ENCODE results near the gene PSMC6. TPM values are rescaled to one million over a fixed set of nuclear protein-coding genes. Genes with fewer than 3 reads are reported as not detected.

The PSMC6 gene
- total RNA-seq, 3 donors from 2014 or later (not counting 1 experiment from before 2014, with no cell fraction given), result 148 to 160 (median 159) TPM

DNA sequence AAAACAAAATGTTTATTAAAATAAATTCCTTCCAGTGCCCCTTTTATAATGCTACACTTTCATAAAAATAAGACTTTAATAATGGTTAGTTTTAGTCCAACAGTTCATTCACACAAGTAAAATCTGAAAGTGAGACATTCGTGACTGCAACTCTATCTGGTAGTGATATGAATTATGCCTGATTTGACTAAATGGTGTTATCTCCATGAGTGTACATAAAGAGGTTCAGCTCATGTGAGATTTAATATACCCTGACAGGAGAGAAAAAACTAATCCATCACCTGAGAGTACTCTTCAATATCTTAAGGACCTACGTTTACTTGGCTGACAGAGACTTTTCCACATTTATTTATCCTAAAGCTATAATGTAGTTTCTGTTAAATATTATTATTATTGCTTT is 45.7 kb upstream of the PSMC6 start:
- Histone ChIP-seq H3K9me3 (ENCODE audit: control insufficient read depth, insufficient read depth, low read length) (no peaks in the 10 kb centered on the region), H3K36me3 (ENCODE audit: control insufficient read depth, insufficient read depth, low read length) (peaks cover 31% of the 10 kb centered on the region), H3K4me3 (ENCODE audit: low read length) (no peak overlapping the region), H3K4me1 (ENCODE audit: control insufficient read depth, insufficient read depth, low read length) (no peaks in the 10 kb centered on the region), H3K27ac (ENCODE audit: low read length) (no peak overlapping the region), H3K27me3 (ENCODE audit: control insufficient read depth, insufficient read depth, low read length) (no peaks in the 10 kb centered on the region)
- intact Hi-C loops (cut with micrococcal nuclease), result no loop called here
- Mint-ChIP-seq H3K4me1 (no peaks in the 10 kb centered on the region), H3K36me3 (no peaks in the 10 kb centered on the region), H3K9me3 (no peaks in the 10 kb centered on the region), H3K27me3 (ENCODE audit: low read depth in 2 of 2) (no peaks in the 10 kb centered on the region), H3K4me3 (no peak overlapping the region), H3K27ac (no peak overlapping the region)
- DNase-seq, result no peak
- no peak for ATAC-seq
- TF ChIP-seq, protein P1, sequence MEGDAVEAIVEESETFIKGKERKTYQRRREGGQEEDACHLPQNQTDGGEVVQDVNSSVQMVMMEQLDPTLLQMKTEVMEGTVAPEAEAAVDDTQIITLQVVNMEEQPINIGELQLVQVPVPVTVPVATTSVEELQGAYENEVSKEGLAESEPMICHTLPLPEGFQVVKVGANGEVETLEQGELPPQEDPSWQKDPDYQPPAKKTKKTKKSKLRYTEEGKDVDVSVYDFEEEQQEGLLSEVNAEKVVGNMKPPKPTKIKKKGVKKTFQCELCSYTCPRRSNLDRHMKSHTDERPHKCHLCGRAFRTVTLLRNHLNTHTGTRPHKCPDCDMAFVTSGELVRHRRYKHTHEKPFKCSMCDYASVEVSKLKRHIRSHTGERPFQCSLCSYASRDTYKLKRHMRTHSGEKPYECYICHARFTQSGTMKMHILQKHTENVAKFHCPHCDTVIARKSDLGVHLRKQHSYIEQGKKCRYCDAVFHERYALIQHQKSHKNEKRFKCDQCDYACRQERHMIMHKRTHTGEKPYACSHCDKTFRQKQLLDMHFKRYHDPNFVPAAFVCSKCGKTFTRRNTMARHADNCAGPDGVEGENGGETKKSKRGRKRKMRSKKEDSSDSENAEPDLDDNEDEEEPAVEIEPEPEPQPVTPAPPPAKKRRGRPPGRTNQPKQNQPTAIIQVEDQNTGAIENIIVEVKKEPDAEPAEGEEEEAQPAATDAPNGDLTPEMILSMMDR (IDR thresholded peaks at IDR 0.05), result no peak
- WGBS (ENCODE audit: insufficient coverage), result 100% methylated on average over 1 of the region's 2 CpGs

DNA sequence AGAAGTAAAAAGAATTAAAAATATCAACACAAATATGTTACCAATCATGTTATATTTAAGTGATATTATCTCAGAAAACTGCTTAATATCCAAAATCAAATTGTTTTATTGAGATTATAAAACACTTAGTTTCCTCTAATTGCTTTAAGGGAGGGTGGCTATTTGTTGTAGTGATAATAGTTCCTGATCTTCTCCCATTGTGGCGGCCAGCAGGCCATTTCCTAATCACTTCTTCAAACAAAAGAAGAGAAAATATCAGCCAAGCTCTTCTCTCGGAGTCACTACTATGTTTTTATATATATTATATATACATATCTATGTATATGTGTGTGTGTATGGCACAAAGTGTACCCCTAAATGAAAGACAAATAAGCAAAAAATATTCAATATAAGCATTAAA is 43.1 kb upstream of the PSMC6 start:
- no peak overlapping the region for H3K27ac Mint-ChIP-seq
- intact Hi-C loops (cut with micrococcal nuclease), result no loop called here
- Histone ChIP-seq H3K4me3 (ENCODE audit: low read length) (no peak overlapping the region), H3K9me3 (ENCODE audit: control insufficient read depth, insufficient read depth, low read length) (no peaks in the 10 kb centered on the region), H3K27ac (ENCODE audit: low read length) (no peak overlapping the region), H3K27me3 (ENCODE audit: control insufficient read depth, insufficient read depth, low read length) (no peaks in the 10 kb centered on the region), H3K4me1 (ENCODE audit: control insufficient read depth, insufficient read depth, low read length) (no peaks in the 10 kb centered on the region), H3K36me3 (ENCODE audit: control insufficient read depth, insufficient read depth, low read length) (peaks cover 28% of the 10 kb centered on the region)
- ATAC-seq (no peak), DNase-seq (no peak)
- no peaks in the 10 kb centered on the region for H3K36me3 Mint-ChIP-seq
- no peaks in the 10 kb centered on the region for H3K27me3 Mint-ChIP-seq (ENCODE audit: low read depth in 2 of 2)
- TF ChIP-seq, protein P1 (IDR thresholded peaks at IDR 0.05), result no peak
- no CpG with 5 or more reads among the region's 2 CpGs for WGBS (ENCODE audit: insufficient coverage)
- H3K9me3 Mint-ChIP-seq, result no peaks in the 10 kb centered on the region
- H3K4me1 Mint-ChIP-seq, result no peaks in the 10 kb centered on the region
- H3K4me3 Mint-ChIP-seq, result no peak overlapping the region

DNA sequence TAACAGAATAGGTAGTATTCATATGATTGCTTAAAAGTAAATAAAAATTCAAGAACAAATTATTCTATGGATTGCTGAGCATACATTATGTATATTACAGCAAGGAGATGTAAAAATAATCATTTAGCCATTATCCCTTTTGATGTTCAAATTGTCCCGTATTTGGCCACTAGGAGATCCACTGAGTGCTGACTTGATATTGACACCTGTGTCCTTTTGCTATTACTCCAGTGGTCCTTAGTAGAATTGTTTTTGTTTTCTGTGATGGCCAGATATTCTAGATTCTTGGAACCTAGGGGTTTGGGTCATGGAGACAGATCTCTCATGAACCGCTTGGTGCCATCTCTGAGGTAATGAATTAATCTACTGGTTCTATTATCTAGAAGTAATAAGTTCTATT is 28.4 kb upstream of the PSMC6 start:
- no peak overlapping the region for H3K27ac ChIP-seq (ENCODE audit: low read length)
- H3K4me1 ChIP-seq (ENCODE audit: control insufficient read depth, insufficient read depth, low read length), result no peaks in the 10 kb centered on the region
- H3K9me3 Mint-ChIP-seq, result no peaks in the 10 kb centered on the region
- TF ChIP-seq, protein P1 (IDR thresholded peaks at IDR 0.05), result no peak
- no peak overlapping the region for H3K4me3 ChIP-seq (ENCODE audit: low read length)
- intact Hi-C loops (cut with micrococcal nuclease), result no loop called here
- peaks cover 0 to 5% of the 10 kb centered on the region in 2 donors for H3K4me1 Mint-ChIP-seq
- no peak overlapping the region for H3K27ac Mint-ChIP-seq
- H3K36me3 Mint-ChIP-seq, result no peaks in the 10 kb centered on the region
- ATAC-seq (no peak), DNase-seq (peak in 1 of 2 donors; percentile 55)
- no peaks in the 10 kb centered on the region for H3K27me3 ChIP-seq (ENCODE audit: control insufficient read depth, insufficient read depth, low read length)
- no peaks in the 10 kb centered on the region for H3K9me3 ChIP-seq (ENCODE audit: control insufficient read depth, insufficient read depth, low read length)
- H3K4me3 Mint-ChIP-seq, result no peak overlapping the region
- 100% methylated on average over 2 of the region's 2 CpGs for WGBS (ENCODE audit: insufficient coverage)
- no peaks in the 10 kb centered on the region for H3K27me3 Mint-ChIP-seq (ENCODE audit: low read depth in 2 of 2)
- peaks cover 36% of the 10 kb centered on the region for H3K36me3 ChIP-seq (ENCODE audit: control insufficient read depth, insufficient read depth, low read length)

DNA sequence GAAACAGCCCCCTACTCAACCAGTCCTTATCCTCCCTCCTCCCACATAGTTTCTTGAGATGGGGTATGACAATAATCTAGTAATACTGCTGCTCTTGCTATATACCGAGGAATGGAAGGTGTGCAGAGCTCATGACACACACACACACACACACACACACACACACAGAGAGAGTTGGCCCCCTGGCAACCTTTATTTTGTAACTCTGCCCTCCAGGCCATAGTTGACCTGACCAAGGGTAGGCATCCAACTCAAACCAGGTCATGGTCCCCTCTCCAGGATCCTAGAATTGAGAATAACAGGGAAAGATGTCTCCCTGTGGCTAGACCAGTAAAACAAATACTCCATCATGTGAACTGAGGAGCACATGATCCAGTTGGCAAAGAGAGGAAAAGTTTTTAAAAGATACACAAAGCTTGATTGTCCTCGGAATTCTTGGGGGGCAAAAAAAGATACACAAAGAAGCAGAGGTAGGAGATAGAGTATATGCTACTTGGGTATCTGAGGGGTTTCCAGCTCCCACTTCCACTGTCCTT is 22.9 kb upstream of the PSMC6 start:
- TF ChIP-seq, protein P1 (IDR thresholded peaks at IDR 0.05), result no peak
- Mint-ChIP-seq H3K4me3 (no peak overlapping the region), H3K27me3 (ENCODE audit: low read depth in 2 of 2) (no peaks in the 10 kb centered on the region), H3K27ac (no peak overlapping the region), H3K4me1 (peaks cover 31 to 39% of the 10 kb centered on the region in 2 donors), H3K9me3 (no peaks in the 10 kb centered on the region), H3K36me3 (no peaks in the 10 kb centered on the region)
- Histone ChIP-seq H3K9me3 (ENCODE audit: control insufficient read depth, insufficient read depth, low read length) (no peaks in the 10 kb centered on the region), H3K27ac (ENCODE audit: low read length) (no peak overlapping the region), H3K27me3 (ENCODE audit: control insufficient read depth, insufficient read depth, low read length) (no peaks in the 10 kb centered on the region), H3K4me1 (ENCODE audit: control insufficient read depth, insufficient read depth, low read length) (peaks cover 3% of the 10 kb centered on the region), H3K4me3 (ENCODE audit: low read length) (no peak overlapping the region), H3K36me3 (ENCODE audit: control insufficient read depth, insufficient read depth, low read length) (peaks cover 5% of the 10 kb centered on the region)
- DNase-seq (no peak), ATAC-seq (no peak)
- intact Hi-C loops (cut with micrococcal nuclease), result no loop called here
- WGBS (ENCODE audit: insufficient coverage), result 100% methylated on average over 2 of the region's 2 CpGs
